Epithelial cell of umbilical artery (primary cell): Measurements from ENCODE around the gene RNU1-3. TPM values are rescaled to one million over a fixed set of nuclear protein-coding genes. Genes with fewer than 3 reads are reported as not detected.

Experiments used
- total RNA-seq: library from RNA; depleted of rRNA; stranded (reverse); fragments of >200 nt; gene quantifications from 2 replicates; pipeline ENCODE4 v1.2.3, GENCODE V29; 2014

RNU1-3 gene
- under 0.01 and 5,836 TPM in 2 replicates for total RNA-seq

DNA sequence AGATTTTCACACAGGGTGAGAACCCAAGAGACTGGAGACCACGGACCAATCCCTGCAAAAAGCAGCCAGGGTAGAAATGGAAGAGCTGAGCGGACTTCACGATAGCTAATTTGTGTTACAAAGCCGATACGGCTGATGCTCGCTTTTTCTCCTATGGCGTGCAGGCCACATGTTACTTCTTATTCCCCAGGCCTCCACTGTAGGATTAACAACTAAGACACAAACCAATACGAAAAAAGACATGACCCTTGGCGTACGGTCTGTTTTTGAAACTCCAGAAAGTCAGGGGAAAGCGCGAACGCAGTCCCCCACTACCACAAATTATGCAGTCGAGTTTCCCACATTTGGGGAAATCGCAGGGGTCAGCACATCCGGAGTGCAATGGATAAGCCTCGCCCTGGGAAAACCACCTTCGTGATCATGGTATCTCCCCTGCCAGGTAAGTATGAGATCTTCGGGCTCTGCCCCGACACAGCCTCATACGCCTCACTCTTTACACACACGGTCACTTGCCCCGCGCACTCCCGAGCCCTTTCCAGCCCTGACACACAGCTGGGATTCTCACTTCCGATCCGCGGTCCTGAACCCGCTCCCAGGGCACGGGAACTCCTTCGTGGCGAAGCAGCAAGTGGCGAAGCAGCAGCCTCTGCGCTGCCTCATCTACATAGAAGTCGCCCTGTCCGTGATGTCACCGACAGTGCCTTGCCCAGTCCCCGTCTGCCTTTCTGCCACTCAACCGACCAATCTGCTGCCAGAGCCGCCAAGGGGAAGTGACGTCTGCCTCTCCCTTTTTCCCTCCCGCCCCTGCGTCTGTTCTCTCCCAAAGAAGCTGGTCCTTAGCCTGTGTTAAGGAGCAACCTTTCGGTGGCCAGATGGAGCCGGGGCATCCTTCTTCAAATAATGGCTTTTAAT lies at the start of gene RNU1-3:
RNU1-3 (minus strand) TSS at position 447 of the 912 bp plus-strand sequence.

Other genes starting within 250 kb of the RNU1-3 start
- gene SPATA21, start 229.5 kb downstream of the RNU1-3 start, total RNA-seq, result not detected in 2 replicates
- 164 and 167 TPM in 2 replicates for gene NECAP2, start 226.2 kb downstream of the RNU1-3 start, total RNA-seq
- gene RNU1-1, start 152.7 kb downstream of the RNU1-3 start, total RNA-seq, result under 0.01 and 5,836 TPM in 2 replicates
- 14.0 and 33.0 TPM in 2 replicates for gene NBPF1, start 53.4 kb downstream of the RNU1-3 start, total RNA-seq
- gene RNU1-4, start 73.6 kb upstream of the RNU1-3 start, total RNA-seq, result under 0.01 and 5,836 TPM in 2 replicates
- under 0.01 and 5,836 TPM in 2 replicates for gene RNU1-2, start 229.0 kb upstream of the RNU1-3 start, total RNA-seq